B cell (primary cell): ENCODE results near the gene MTPN. TPM values are rescaled to one million over a fixed set of nuclear protein-coding genes. Genes with fewer than 3 reads are reported as not detected.

Experiments
- ATAC-seq: fragments of 200-7000 bp; cut with Tn5 transposase; one replicate; pipeline ENCODE4 v1.10.0; 2021; ENCODE audit warnings: low read depth, mild to moderate bottlenecking, moderate number of reproducible peaks, moderate library complexity
- CTCF ChIA-PET: fragments of 350-600 bp; sonication (Branson Sonifier 250); formaldehyde crosslinking; loops from one replicate; lab custom pipeline; 2021; ENCODE audit warnings: antibody characterized with exemption, inconsistent platforms; lab: Charles Lee
- POLR2A ChIA-PET: fragments of 350-600 bp; sonication (Branson Sonifier 250); formaldehyde crosslinking; loops from one replicate; lab custom pipeline; 2021; ENCODE audit warnings: antibody characterized with exemption; lab: Charles Lee
- DNase-seq: peaks from one replicate; pipeline ENCODE4 v3.0.0; 2013
- H2AFZ ChIP-seq: 2 replicates; pipeline ENCODE4 v1.6.1; 2012; ENCODE audit warnings: mild to moderate bottlenecking, low read depth, low read length; ENCODE audit not compliant: insufficient read depth, poor library complexity, severe bottlenecking
- H3K27ac ChIP-seq, 2 donors: 1 replicate in 1 of 2; 2 replicates in 1 of 2; pipeline ENCODE4 v1.5.1; 2012 to 2013; ENCODE audit warnings: low read length in 2 of 2, mild to moderate bottlenecking in 2 of 2, moderate library complexity in 1 of 2
- H3K27me3 ChIP-seq, 4 experiments: fragments of 200-600 bp in 1 of 4; sonication (generic) in 1 of 4; replicated peaks in 1 of 4; 1 replicate in 2 of 4; 2 replicates in 2 of 4; pipeline versions ENCODE4 v1.6.1 to v1.7.0; 2013 to 2016; ENCODE audit warnings: low read length in 3 of 4, mild to moderate bottlenecking in 2 of 4, mixed read lengths in 1 of 4, moderate library complexity in 1 of 4; ENCODE audit not compliant: insufficient read depth in 4 of 4, control insufficient read depth in 3 of 4; ENCODE audit errors: control extremely low read depth in 1 of 4
- H3K36me3 ChIP-seq, 2 experiments: replicated peaks in 1 of 2; 1 replicate in 1 of 2; 2 replicates in 1 of 2; pipeline versions ENCODE4 v1.6.1 to v1.7.1; 2013; ENCODE audit warnings: low read length in 1 of 2; ENCODE audit not compliant: insufficient read depth in 2 of 2, control insufficient read depth in 1 of 2; ENCODE audit errors: control extremely low read depth in 1 of 2, extremely low read depth in 1 of 2
- H3K4me1 ChIP-seq, 2 donors: fragments of 200-600 bp in 1 of 2; sonication (generic) in 1 of 2; 1 replicate in 1 of 2; 2 replicates in 1 of 2; pipeline versions ENCODE4 v1.5.1 to v1.6.1; 2013 to 2017; ENCODE audit warnings: low read length in 2 of 2; ENCODE audit not compliant: control insufficient read depth in 2 of 2, insufficient read depth in 2 of 2
- H3K4me2 ChIP-seq: replicated peaks from 2 replicates; pipeline ENCODE3; 2012; ENCODE audit warnings: mild to moderate bottlenecking, low read depth, low read length; ENCODE audit not compliant: poor library complexity, severe bottlenecking
- H3K4me3 ChIP-seq, 5 experiments: fragments of 200-600 bp in 1 of 5; sonication (generic) in 1 of 5; 1 replicate in 3 of 5; 2 replicates in 2 of 5; pipeline versions ENCODE4 v1.5.1 to v1.7.0; 2011 to 2016; ENCODE audit warnings: low read length in 4 of 5, mild to moderate bottlenecking in 4 of 5, low read depth in 2 of 5, control low read depth in 1 of 5, moderate library complexity in 1 of 5; ENCODE audit not compliant: insufficient read depth in 1 of 5; ENCODE audit errors: control extremely low read depth in 1 of 5, extremely low read depth in 1 of 5
- H3K79me2 ChIP-seq: fragments of 200-600 bp; sonication (generic); one replicate; pipeline ENCODE4 v1.6.0; 2016; ENCODE audit warnings: low read length; ENCODE audit not compliant: control insufficient read depth, insufficient read depth
- H3K9ac ChIP-seq: fragments of 200-600 bp; sonication (generic); 2 replicates; pipeline ENCODE4 v1.6.1; 2017; ENCODE audit warnings: mild to moderate bottlenecking, low read length, moderate library complexity
- H3K9me3 ChIP-seq, 3 donors: one replicate each; pipeline versions ENCODE4 v1.6.1 to v1.7.1; 2013; ENCODE audit warnings: low read length in 2 of 3; ENCODE audit not compliant: control insufficient read depth in 2 of 3, insufficient read depth in 1 of 3; ENCODE audit errors: control extremely low read depth in 1 of 3
- H4K20me1 ChIP-seq: 2 replicates; pipeline ENCODE4 v1.6.0; 2012; ENCODE audit warnings: mild to moderate bottlenecking, low read length; ENCODE audit not compliant: insufficient read depth, control insufficient read depth, poor library complexity, severe bottlenecking
- H3K27ac Mint-ChIP-seq: one replicate; pipeline ENCODE4 v1.8.0; 2021; ENCODE audit warnings: mixed read lengths
- H3K27me3 Mint-ChIP-seq: one replicate; pipeline ENCODE4 v1.8.0; 2021; ENCODE audit warnings: mixed read lengths
- H3K4me1 Mint-ChIP-seq: one replicate; pipeline ENCODE4 v1.8.0; 2021; ENCODE audit warnings: mixed read lengths
- H3K4me3 Mint-ChIP-seq: one replicate; pipeline ENCODE4 v1.8.0; 2021; ENCODE audit warnings: mixed read lengths
- H3K9me3 Mint-ChIP-seq: one replicate; pipeline ENCODE4 v1.8.0; 2022; ENCODE audit warnings: mixed read lengths; ENCODE audit not compliant: insufficient read depth
- CTCF ChIP-seq: fragments of 200-600 bp; IDR thresholded peaks from one replicate; pipeline ENCODE4 v1.8.0; 2022; ENCODE audit warnings: antibody characterized with exemption, mild to moderate bottlenecking
- EZH2 ChIP-seq: IDR thresholded peaks from 2 replicates; pipeline ENCODE4 v1.6.1; 2012; ENCODE audit warnings: borderline replicate concordance, low read depth, mild to moderate bottlenecking, moderate library complexity, low read length; ENCODE audit not compliant: insufficient read depth, poor library complexity, severe bottlenecking
- WGBS: methylation state at CpG from one replicate; pipeline ENCODE4 v1.1.5; 2013; ENCODE audit warnings: missing lambda C conversion rate; ENCODE audit not compliant: insufficient coverage; 5-methylcytosine and 5-hydroxymethylcytosine counted together
- intact Hi-C: fragments of 100-400 bp; cut with micrococcal nuclease; formaldehyde crosslinking; loops from one replicate; pipeline ENCODE4 v1.10.0; 2022
- polyA plus RNA-seq: library from polyadenylated mRNA; depleted of rRNA; stranded (reverse); fragments of >200 nt; gene quantifications from 2 replicates; pipeline ENCODE4 v1.2.3, GENCODE V29; 2012
- total RNA-seq, 2 donors: library from RNA; stranded (reverse); fragments of 120-200 nt in 1 of 2; gene quantifications; 1 replicate in 1 of 2; 2 replicates in 1 of 2; pipeline versions ENCODE4 v1.2.3 to v1.2.4, GENCODE V29; 2013 to 2022

MTPN gene
- total and polyA plus RNA-seq, 2 donors (not counting 1 experiment from before 2014, with no cell fraction given): 60.5 to 115 TPM

- peak overlapping the region in 1 of 2 donors; percentile 25 for H3K27ac ChIP-seq
- CTCF ChIA-PET: no interaction called here
These were observed 37.8 kb downstream of the MTPN start for GRCh38 chr7:135939261-135939812.

More at GRCh38 chr7:135939261-135939812, 37.8 kb downstream of the MTPN start:
- Histone ChIP-seq H4K20me1 (peaks cover 94% of the 10 kb centered on the region), H3K79me2 (peaks cover 98% of the 10 kb centered on the region), H3K4me3 (no peak overlapping the region), H3K4me1 (peaks cover 14 to 54% of the 10 kb centered on the region in 2 donors), H3K36me3 (peaks cover 4 to 44% of the 10 kb centered on the region in 2 experiments), H3K9me3 (no peaks in the 10 kb centered on the region), H3K9ac (no peak overlapping the region), H3K4me2 (peak overlapping the region; percentile 15), H2AFZ (no peak overlapping the region), H3K27me3 (no peaks in the 10 kb centered on the region)
- H3K27me3 Mint-ChIP-seq: no peaks in the 10 kb centered on the region
- TF ChIP-seq EZH2 (no peak), CTCF (no peak)
- peak overlapping the region; percentile 27 for H3K27ac Mint-ChIP-seq
- H3K4me1 Mint-ChIP-seq: peaks cover 76% of the 10 kb centered on the region
- WGBS: no CpG with 5 or more reads among the region's 8 CpGs
- no peak for DNase-seq
- no peak for ATAC-seq
- no peaks in the 10 kb centered on the region for H3K9me3 Mint-ChIP-seq
- H3K4me3 Mint-ChIP-seq: peak overlapping the region; percentile 3
- intact Hi-C loops: no loop called here
- POLR2A ChIA-PET: interaction anchor here (0.7 kb wide), 1 partner anchor 29 kb away, joined by 8 read pairs; no protein-coding TSS in a partner anchor
